IMR-90 (cell line): ENCODE measurements around the gene KRT5.
"Not testable (repeated sequence)": the region's sequence is repeated elsewhere in the genome, so short reads cannot be mapped to it uniquely, and the experiment has no call there.

Experiments
- BHLHE40 ChIP-seq: fragments of 150-350 bp; IDR thresholded peaks from 2 replicates; pipeline ENCODE4 v1.6.1; 2016; ENCODE audit warnings: mild to moderate bottlenecking, low read depth, low read length
- CEBPB ChIP-seq: IDR thresholded peaks from 2 replicates; pipeline ENCODE4 v1.6.1; 2012; ENCODE audit warnings: low read depth, low read length, improper control_type of control experiment
- CTCF ChIP-seq: conservative IDR thresholded peaks from 2 replicates; pipeline ENCODE4 v1.5.1; 2012; ENCODE audit warnings: mild to moderate bottlenecking, low read depth, low read length, improper control_type of control experiment
- ELK1 ChIP-seq: fragments of 150-350 bp; IDR thresholded peaks from 2 replicates; pipeline ENCODE4 v1.6.1; 2016; ENCODE audit warnings: low read depth, mild to moderate bottlenecking, low read length, moderate library complexity, borderline replicate concordance
- FOS ChIP-seq: fragments of 150-350 bp; IDR thresholded peaks from 2 replicates; pipeline ENCODE4 v1.6.1; 2016; ENCODE audit warnings: low read depth, low read length
- MAZ ChIP-seq: IDR thresholded peaks from 2 replicates; pipeline ENCODE4 v1.6.1; 2012; ENCODE audit warnings: low read depth, mild to moderate bottlenecking, low read length, improper control_type of control experiment, moderate library complexity, borderline replicate concordance
- POLR2A ChIP-seq: IDR thresholded peaks from 2 replicates; pipeline ENCODE4 v1.6.1; 2012; ENCODE audit warnings: mild to moderate bottlenecking, low read depth, low read length
- RAD21 ChIP-seq: IDR thresholded peaks from 2 replicates; pipeline ENCODE4 v1.6.1; 2012; ENCODE audit warnings: low read length, improper control_type of control experiment
- RCOR1 ChIP-seq: IDR thresholded peaks from 2 replicates; pipeline ENCODE4 v1.6.1; 2012; ENCODE audit warnings: mild to moderate bottlenecking, low read length, improper control_type of control experiment; ENCODE audit not compliant: insufficient replicate concordance
- RFX5 ChIP-seq: IDR thresholded peaks from 2 replicates; pipeline ENCODE4 v1.8.0; 2012; ENCODE audit warnings: low read depth, mild to moderate bottlenecking, low read length, moderate library complexity
- SMC3 ChIP-seq: fragments of 150-350 bp; IDR thresholded peaks from 2 replicates; pipeline ENCODE4 v1.6.1; 2016; ENCODE audit warnings: low read depth, mild to moderate bottlenecking, antibody characterized with exemption, low read length, moderate library complexity
- USF2 ChIP-seq: fragments of 150-350 bp; IDR thresholded peaks from 2 replicates; pipeline ENCODE4 v1.6.1; 2017; ENCODE audit warnings: mild to moderate bottlenecking, antibody characterized with exemption, low read length, low read depth

- not testable (repeated sequence) for TF ChIP-seq CTCF, BHLHE40, POLR2A, RAD21, FOS, ELK1, CEBPB, RCOR1, SMC3, MAZ, RFX5, USF2
These were observed 32.3 kb downstream of the KRT5 start for GRCh38 chr12:52487744-52488443.
